HCT116 (cell line): ENCODE results near the gene ZNF225. TPM values are rescaled to one million over a fixed set of nuclear protein-coding genes. Genes with fewer than 3 reads are reported as not detected.

ENCODE experiments used
- ATAC-seq: fragments of 200-7000 bp; cut with Tn5 transposase; 2 replicates; pipeline ENCODE4 v1.9.1; 2020; ENCODE audit warnings: mild to moderate bottlenecking, moderate library complexity
- BruUV-seq: library from RNA; stranded (reverse); fragments of 400-500 nt; replicated peaks from 2 replicates; lab custom pipeline; 2021; lab: Mats Ljungman, UMichigan
- CTCF ChIA-PET: fragments of 300-600 bp; sonication (Branson Sonifier 250); formaldehyde crosslinking; loops from one replicate; lab custom pipeline; 2021; ENCODE audit warnings: antibody characterized with exemption; lab: Charles Lee
- POLR2A ChIA-PET: fragments of 300-600, 350-600 bp; sonication (Branson Sonifier 250); formaldehyde crosslinking; loops from one replicate; lab custom pipeline; 2021; ENCODE audit warnings: antibody characterized with exemption; lab: Charles Lee
- RAD21 ChIA-PET, 2 experiments: fragments of 300-600 bp; sonication (Branson Sonifier 250); formaldehyde crosslinking; loops; one replicate each; lab custom pipeline; 2023; ENCODE audit warnings: low total read pairs in 2 of 2; ENCODE audit not compliant: uncharacterized antibody in 2 of 2, unreplicated experiment in 2 of 2, low non-redundant PET in 1 of 2; lab: Charles Lee
- DNase-seq: peaks from one replicate; pipeline ENCODE4 v3.0.0-alpha.2; 2010; ENCODE audit warnings: low read depth, low spot score
- H2AFZ ChIP-seq: fragments of 200-600 bp; shearing (Covaris generic), sonication (generic); 2 replicates; pipeline ENCODE4 v1.6.1; 2017; ENCODE audit warnings: low read depth, mixed run types, mixed read lengths, antibody characterized with exemption, low read length; ENCODE audit not compliant: poor library complexity, severe bottlenecking
- H3K27ac ChIP-seq: 2 replicates; pipeline ENCODE4 v1.5.1; 2012; ENCODE audit warnings: low read depth, low read length
- H3K27me3 ChIP-seq: fragments of 200-600 bp; sonication (generic); 2 replicates; pipeline ENCODE4 v1.6.1; 2016; ENCODE audit warnings: mixed run types, low read length, mixed read lengths; ENCODE audit not compliant: insufficient read depth
- H3K36me3 ChIP-seq, 2 experiments: fragments of 200-500 bp in 1 of 2; fragments of 200-600 bp in 1 of 2; sonication (Bioruptor generic) in 1 of 2; sonication (generic) in 1 of 2; 2 replicates each; pipeline versions ENCODE4 v1.5.1 to v1.6.1; 2014 to 2016; ENCODE audit warnings: low read length in 2 of 2, inconsistent platforms in 1 of 2, mixed read lengths in 1 of 2, mixed run types in 1 of 2; ENCODE audit not compliant: insufficient read depth in 2 of 2, control insufficient read depth in 1 of 2
- H3K4me1 ChIP-seq, 2 experiments: fragments of 200-600 bp in 1 of 2; sonication (generic) in 1 of 2; 2 replicates each; pipeline versions ENCODE4 v1.5.1 to v1.6.1; 2012 to 2017; ENCODE audit warnings: low read length in 2 of 2, inconsistent platforms in 1 of 2, mild to moderate bottlenecking in 1 of 2, mixed read lengths in 1 of 2, mixed run types in 1 of 2, moderate library complexity in 1 of 2; ENCODE audit not compliant: insufficient read depth in 2 of 2, control insufficient read depth in 1 of 2
- H3K4me2 ChIP-seq: fragments of 200-600 bp; sonication (generic); 2 replicates; pipeline ENCODE4 v1.6.1; 2017; ENCODE audit warnings: mixed run types, low read length, mixed read lengths
- H3K4me3 ChIP-seq, 2 experiments: fragments of 200-600 bp in 1 of 2; sonication (generic) in 1 of 2; replicated peaks in 1 of 2; 2 replicates each; pipeline ENCODE4 v1.5.1; 2011 to 2016; ENCODE audit warnings: low read length in 2 of 2, control low read depth in 1 of 2, low read depth in 1 of 2, mild to moderate bottlenecking in 1 of 2, mixed read lengths in 1 of 2, mixed run types in 1 of 2
- H3K79me2 ChIP-seq: fragments of 200-600 bp; sonication (generic); 2 replicates; pipeline ENCODE4 v1.6.1; 2017; ENCODE audit warnings: mild to moderate bottlenecking, mixed run types, low read length, moderate library complexity, mixed read lengths; ENCODE audit not compliant: insufficient read depth
- H3K9ac ChIP-seq: fragments of 200-600 bp; sonication (generic); 2 replicates; pipeline ENCODE4 v1.6.1; 2016; ENCODE audit warnings: low read length, mixed read lengths
- H3K9me2 ChIP-seq: fragments of 200-600 bp; sonication (generic), shearing (Covaris generic); 2 replicates; pipeline ENCODE4 v1.6.1; 2017; ENCODE audit warnings: mixed run types, mild to moderate bottlenecking, moderate library complexity; ENCODE audit not compliant: insufficient read depth
- H3K9me3 ChIP-seq, 2 experiments: fragments of 200-500 bp in 1 of 2; fragments of 200-600 bp in 1 of 2; sonication (Bioruptor generic) in 1 of 2; sonication (generic) in 1 of 2; 2 replicates each; pipeline ENCODE4 v1.6.1; 2014 to 2017; ENCODE audit warnings: low read length in 2 of 2, mixed read lengths in 2 of 2, inconsistent platforms in 1 of 2, low read depth in 1 of 2, mild to moderate bottlenecking in 1 of 2, mixed run types in 1 of 2, moderate library complexity in 1 of 2; ENCODE audit not compliant: control insufficient read depth in 1 of 2, insufficient read depth in 1 of 2
- H4K20me1 ChIP-seq: fragments of 200-600 bp; sonication (generic), shearing (Covaris generic); 2 replicates; pipeline ENCODE4 v1.6.1; 2017; ENCODE audit warnings: mixed run types, mild to moderate bottlenecking, moderate library complexity; ENCODE audit not compliant: insufficient read depth
- ATF3 ChIP-seq: IDR thresholded peaks from 2 replicates; pipeline ENCODE4 v1.6.1; 2012
- CBX3 ChIP-seq: IDR thresholded peaks from 2 replicates; pipeline ENCODE4 v1.6.1; 2012; ENCODE audit warnings: low read depth
- CEBPB ChIP-seq: IDR thresholded peaks from 2 replicates; pipeline ENCODE4 v1.6.1; 2012; ENCODE audit warnings: low read depth
- EGR1 ChIP-seq: IDR thresholded peaks from 2 replicates; pipeline ENCODE4 v1.6.1; 2012; ENCODE audit warnings: low read depth
- EZH2phosphoT487 ChIP-seq: fragments of 200-600 bp; IDR thresholded peaks from 2 replicates; pipeline ENCODE4 v1.6.1; 2018; ENCODE audit warnings: antibody characterized with exemption, borderline replicate concordance
- FOSL1 ChIP-seq: IDR thresholded peaks from 2 replicates; pipeline ENCODE4 v1.6.1; 2012; ENCODE audit warnings: low read depth
- JUND ChIP-seq: IDR thresholded peaks from 2 replicates; pipeline ENCODE4 v1.6.1; 2012
- MAX ChIP-seq: IDR thresholded peaks from 2 replicates; pipeline ENCODE4 v1.6.1; 2012
- POLR2A ChIP-seq: IDR thresholded peaks from 2 replicates; pipeline ENCODE4 v1.7.0; 2011; ENCODE audit warnings: borderline replicate concordance; ENCODE audit not compliant: insufficient read depth, insufficient read length; ENCODE audit errors: extremely low read depth
- POLR2AphosphoS5 ChIP-seq: IDR thresholded peaks from 2 replicates; pipeline ENCODE4 v1.6.1; 2011; ENCODE audit warnings: mild to moderate bottlenecking, low read depth, low read length, moderate library complexity
- RAD21 ChIP-seq: IDR thresholded peaks from 2 replicates; pipeline ENCODE4 v1.6.1; 2012; ENCODE audit warnings: low read depth, mild to moderate bottlenecking
- REST ChIP-seq: IDR thresholded peaks from 2 replicates; pipeline ENCODE4 v1.6.1; 2012; ENCODE audit warnings: low read depth
- SRF ChIP-seq: IDR thresholded peaks from 2 replicates; pipeline ENCODE4 v1.6.1; 2012; ENCODE audit warnings: low read depth
- TCF7L2 ChIP-seq: IDR thresholded peaks from 2 replicates; pipeline ENCODE4 v1.7.0; 2011; ENCODE audit warnings: borderline replicate concordance, inconsistent platforms; ENCODE audit not compliant: insufficient read depth, insufficient read length; ENCODE audit errors: extremely low read depth
- ZBTB33 ChIP-seq: IDR thresholded peaks from 2 replicates; pipeline ENCODE4 v1.6.1; 2011; ENCODE audit warnings: mild to moderate bottlenecking, low read length, moderate library complexity; ENCODE audit not compliant: insufficient replicate concordance; ENCODE audit errors: extremely low read depth
- intact Hi-C: fragments of 100-400 bp; cut with micrococcal nuclease; formaldehyde crosslinking; loops from 2 replicates; pipeline ENCODE4 v1.10.0; 2022
- total RNA-seq: library from RNA; stranded (reverse); gene quantifications from one replicate; pipeline ENCODE4 v1.2.1, GENCODE V29; 2021; ENCODE audit not compliant: unreplicated experiment
- TF ChIP-seq, protein P1 (sequence below), 3 experiments: fragments of 200-600 bp in 1 of 3; sonication (generic) in 1 of 3; IDR thresholded peaks in 2 of 3; conservative IDR thresholded peaks in 1 of 3; 2 replicates each; pipeline ENCODE4 v1.5.1; 2012 to 2017; ENCODE audit warnings: low read depth in 2 of 3, low read length in 2 of 3, antibody characterized with exemption in 1 of 3, borderline replicate concordance in 1 of 3, control low read depth in 1 of 3, mild to moderate bottlenecking in 1 of 3, mixed read lengths in 1 of 3, mixed run types in 1 of 3, moderate library complexity in 1 of 3; ENCODE audit not compliant: insufficient read depth in 1 of 3

ZNF225 gene
- total RNA-seq, 1 experiment from 2014 or later, result 2.8 TPM

DNA sequence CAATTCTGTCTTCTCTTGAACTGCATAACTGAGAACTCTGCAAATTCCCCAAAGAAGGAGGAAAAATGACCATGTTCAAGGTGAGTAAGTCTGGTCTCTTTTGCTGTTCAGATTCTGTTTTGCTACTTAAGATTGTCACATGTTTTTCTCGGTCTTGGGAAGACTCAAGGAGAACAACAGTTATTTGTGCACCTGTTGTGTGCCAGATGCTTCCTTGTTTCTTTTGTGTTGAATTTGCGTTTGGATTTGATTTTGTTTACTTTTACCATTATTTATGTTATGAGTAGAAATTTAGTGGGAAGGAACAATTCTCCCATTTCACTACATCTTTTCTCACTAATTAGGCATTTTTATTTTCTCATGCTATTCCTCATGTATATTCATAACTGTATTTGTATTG is 36.9 kb upstream of the ZNF225 start:
- POLR2A ChIA-PET, result no interaction called here
- CTCF ChIA-PET, result no interaction called here
- Histone ChIP-seq H3K27ac (no peak overlapping the region), H3K9me3 (no peaks in the 10 kb centered on the region; a peak in 2 of 4 replicates), H3K9ac (no peak overlapping the region), H2AFZ (no peak overlapping the region), H3K9me2 (no peaks in the 10 kb centered on the region), H3K79me2 (no peaks in the 10 kb centered on the region), H3K4me1 (no peaks in the 10 kb centered on the region), H3K36me3 (no peaks in the 10 kb centered on the region), H3K4me2 (no peak overlapping the region), H3K4me3 (no peak overlapping the region), H4K20me1 (no peaks in the 10 kb centered on the region), H3K27me3 (no peaks in the 10 kb centered on the region)
- RAD21 ChIA-PET, result no interaction called here
- intact Hi-C loops, result no loop called here
- no peak for TF ChIP-seq REST
- TF ChIP-seq TCF7L2, result no peak
- TF ChIP-seq POLR2AphosphoS5, result no peak
- no peak for TF ChIP-seq EGR1
- no peak for TF ChIP-seq JUND
- no peak for TF ChIP-seq POLR2A
- no peak for TF ChIP-seq FOSL1
- no peak for TF ChIP-seq RAD21
- no peak for TF ChIP-seq ATF3
- no peak for TF ChIP-seq ZBTB33
- no peak for TF ChIP-seq MAX
- no peak for TF ChIP-seq EZH2phosphoT487
- TF ChIP-seq CBX3, result no peak
- no peak for TF ChIP-seq SRF
- no peak for TF ChIP-seq CEBPB
- TF ChIP-seq, protein P1, sequence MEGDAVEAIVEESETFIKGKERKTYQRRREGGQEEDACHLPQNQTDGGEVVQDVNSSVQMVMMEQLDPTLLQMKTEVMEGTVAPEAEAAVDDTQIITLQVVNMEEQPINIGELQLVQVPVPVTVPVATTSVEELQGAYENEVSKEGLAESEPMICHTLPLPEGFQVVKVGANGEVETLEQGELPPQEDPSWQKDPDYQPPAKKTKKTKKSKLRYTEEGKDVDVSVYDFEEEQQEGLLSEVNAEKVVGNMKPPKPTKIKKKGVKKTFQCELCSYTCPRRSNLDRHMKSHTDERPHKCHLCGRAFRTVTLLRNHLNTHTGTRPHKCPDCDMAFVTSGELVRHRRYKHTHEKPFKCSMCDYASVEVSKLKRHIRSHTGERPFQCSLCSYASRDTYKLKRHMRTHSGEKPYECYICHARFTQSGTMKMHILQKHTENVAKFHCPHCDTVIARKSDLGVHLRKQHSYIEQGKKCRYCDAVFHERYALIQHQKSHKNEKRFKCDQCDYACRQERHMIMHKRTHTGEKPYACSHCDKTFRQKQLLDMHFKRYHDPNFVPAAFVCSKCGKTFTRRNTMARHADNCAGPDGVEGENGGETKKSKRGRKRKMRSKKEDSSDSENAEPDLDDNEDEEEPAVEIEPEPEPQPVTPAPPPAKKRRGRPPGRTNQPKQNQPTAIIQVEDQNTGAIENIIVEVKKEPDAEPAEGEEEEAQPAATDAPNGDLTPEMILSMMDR (IDR thresholded peaks at IDR 0.05 in 2 of 3, conservative IDR thresholded peaks at IDR 0.05 in 1 of 3; ENCODE audit: borderline replicate concordance in 1 of 3, insufficient read depth in 1 of 3, low read depth in 2 of 3, low read length in 2 of 3), result no peak
- no peak for ATAC-seq
- DNase-seq, result no peak
- no TSS peak for BruUV-seq
